MCF 10A (cell line): ENCODE measurements around the gene RBP5. TPM values are rescaled to one million over a fixed set of nuclear protein-coding genes. Genes with fewer than 3 reads are reported as not detected.
A peak's percentile ranks its signal among the peaks of the same experiment; 100 is the strongest.

Source experiments
- BruUV-seq: library from RNA; stranded (reverse); fragments of 400-500 nt; replicated peaks from 2 replicates; lab custom pipeline; 2021; lab: Mats Ljungman, UMichigan
- CTCF ChIA-PET: fragments of 300-600 bp; sonication (Branson Sonifier 250); formaldehyde crosslinking; extraction: SDS; loops from one replicate; lab custom pipeline; 2021; ENCODE audit warnings: antibody characterized with exemption, inconsistent platforms; lab: Yijun Ruan, JAX
- POLR2A ChIA-PET: fragments of 300-600, 350-650 bp; sonication (Branson Sonifier 250); formaldehyde crosslinking; extraction: SDS; loops from one replicate; lab custom pipeline; 2020; ENCODE audit warnings: antibody characterized with exemption, inconsistent platforms; lab: Yijun Ruan, JAX
- DNase-seq: peaks from one replicate; pipeline ENCODE4 v3.0.0-alpha.2; 2018; ENCODE audit not compliant: unreplicated experiment
- H3K27ac Mint-ChIP-seq: one replicate; pipeline ENCODE4 v1.8.0; 2022; ENCODE audit warnings: mild to moderate bottlenecking, low read depth, mixed read lengths; ENCODE audit not compliant: unreplicated experiment
- H3K27me3 Mint-ChIP-seq: one replicate; pipeline ENCODE4 v1.8.0; 2022; ENCODE audit warnings: mixed read lengths; ENCODE audit not compliant: insufficient read depth, unreplicated experiment
- H3K36me3 Mint-ChIP-seq: one replicate; pipeline ENCODE4 v1.8.0; 2022; ENCODE audit warnings: mild to moderate bottlenecking, moderate library complexity, mixed read lengths; ENCODE audit not compliant: insufficient read depth, unreplicated experiment
- H3K4me1 Mint-ChIP-seq: one replicate; pipeline ENCODE4 v1.8.0; 2022; ENCODE audit warnings: mixed read lengths; ENCODE audit not compliant: insufficient read depth, unreplicated experiment
- H3K4me3 Mint-ChIP-seq: one replicate; pipeline ENCODE4 v1.8.0; 2022; ENCODE audit warnings: mild to moderate bottlenecking, moderate library complexity, mixed read lengths; ENCODE audit not compliant: unreplicated experiment
- H3K9me3 Mint-ChIP-seq: one replicate; pipeline ENCODE4 v1.8.0; 2022; ENCODE audit warnings: mixed read lengths; ENCODE audit not compliant: unreplicated experiment
- CTCF ChIP-seq: fragments of 200-600 bp; IDR thresholded peaks from one replicate; pipeline ENCODE4 v1.8.0; 2022; ENCODE audit warnings: antibody characterized with exemption, mild to moderate bottlenecking; ENCODE audit not compliant: unreplicated experiment
- intact Hi-C: fragments of 100-400 bp; cut with micrococcal nuclease; formaldehyde crosslinking; loops from 2 replicates; pipeline ENCODE4 v1.14.1; 2022
- total RNA-seq: library from RNA; stranded (reverse); gene quantifications from 2 replicates; pipeline ENCODE4 v1.2.3, GENCODE V29; 2022

The RBP5 gene
- total RNA-seq, 1 experiment from 2014 or later = not detected

GRCh38 chr12:7156259-7157197 lies 27.8 kb upstream of the RBP5 start:
- POLR2A ChIA-PET = no interaction called here
- peaks cover 13% of the 10 kb centered on the region for H3K4me1 Mint-ChIP-seq

GRCh38 chr12:7155471-7156034 lies 26.9 kb upstream of the RBP5 start:
- H3K4me1 Mint-ChIP-seq = peaks cover 11% of the 10 kb centered on the region
- TF ChIP-seq CTCF = no peak
- CTCF ChIA-PET = interaction anchor here (0.6 to 9.9 kb wide), 9 partner anchors 8 to 505 kb away, joined by 3 to 106 read pairs (median 3); partner anchors contain the start of genes C1S and PEX5
- H3K27ac Mint-ChIP-seq = no peak overlapping the region
- no peak overlapping the region for H3K4me3 Mint-ChIP-seq
- H3K36me3 Mint-ChIP-seq = peaks cover 34% of the 10 kb centered on the region
- no TSS peak for BruUV-seq
- intact Hi-C loops = no loop called here
- H3K9me3 Mint-ChIP-seq = no peaks in the 10 kb centered on the region
- POLR2A ChIA-PET = interaction anchor here (0.6 to 1.2 kb wide), 3 partner anchors 15 to 210 kb away, joined by 3 to 4 read pairs (median 4); no protein-coding TSS in a partner anchor
- peak; percentile 83 for DNase-seq
- H3K27me3 Mint-ChIP-seq = no peaks in the 10 kb centered on the region

More at GRCh38 chr12:7156259-7157197, 27.8 kb upstream of the RBP5 start:
- CTCF ChIA-PET = interaction anchor here (0.6 to 9.9 kb wide), 7 partner anchors 14 to 504 kb away, joined by 3 to 106 read pairs (median 3); partner anchors contain the start of genes C1S and PEX5
- BruUV-seq = no TSS peak
- no peak for DNase-seq
- Mint-ChIP-seq H3K27ac (no peak overlapping the region), H3K9me3 (no peaks in the 10 kb centered on the region), H3K27me3 (no peaks in the 10 kb centered on the region), H3K36me3 (peaks cover 29% of the 10 kb centered on the region), H3K4me3 (no peak overlapping the region)
- intact Hi-C loops = no loop called here
- no peak for TF ChIP-seq CTCF

- Mint-ChIP-seq H3K4me3 (no peak overlapping the region), H3K27me3 (no peaks in the 10 kb centered on the region), H3K9me3 (no peaks in the 10 kb centered on the region), H3K36me3 (peaks cover 40% of the 10 kb centered on the region), H3K4me1 (peaks cover 11% of the 10 kb centered on the region), H3K27ac (no peak overlapping the region)
- no peak for DNase-seq
- POLR2A ChIA-PET = interaction anchor here (0.6 to 1.2 kb wide), 4 partner anchors 15 to 274 kb away, joined by 3 to 4 read pairs (median 4); no protein-coding TSS in a partner anchor
- BruUV-seq = no TSS peak
- no peak for TF ChIP-seq CTCF
- intact Hi-C loops = no loop called here
- CTCF ChIA-PET = interaction anchor here (0.6 to 9.9 kb wide), 9 partner anchors 9 to 210 kb away, joined by 3 to 106 read pairs (median 3); partner anchors contain the start of genes C1S and PEX5
Observed at GRCh38 chr12:7154901-7155470, 26.3 kb upstream of the RBP5 start.
